OCI-LY7 (cell line): ENCODE data around the gene ARHGAP24. TPM values are rescaled to one million over a fixed set of nuclear protein-coding genes. Genes with fewer than 3 reads are reported as not detected.

Source experiments
- BruUV-seq: library from RNA; stranded (reverse); fragments of 400-500 nt; replicated peaks from 2 replicates; lab custom pipeline; 2021; lab: Mats Ljungman, UMichigan
- CTCF ChIA-PET: fragments of 300-600 bp; sonication (Branson Sonifier 250); formaldehyde crosslinking; loops from one replicate; lab custom pipeline; 2022; ENCODE audit warnings: antibody characterized with exemption; ENCODE audit not compliant: unreplicated experiment; lab: Charles Lee
- POLR2A ChIA-PET: fragments of 300-600 bp; sonication (Branson Sonifier 250); formaldehyde crosslinking; loops from one replicate; lab custom pipeline; 2022; ENCODE audit warnings: antibody characterized with exemption; lab: Charles Lee
- DNase-seq: peaks from one replicate; pipeline ENCODE4 v3.0.0-alpha.2; 2015; ENCODE audit warnings: low spot score
- H2AFZ ChIP-seq: fragments of 200-600 bp; sonication (generic), shearing (Covaris generic); 2 replicates; pipeline ENCODE4 v1.6.1; 2014; ENCODE audit warnings: mild to moderate bottlenecking, antibody characterized with exemption, low read length, moderate library complexity
- H3K27ac ChIP-seq: fragments of 200-600 bp; sonication (generic); 2 replicates; pipeline ENCODE4 v1.5.1; 2014; ENCODE audit warnings: mixed run types, low read depth, mild to moderate bottlenecking, moderate library complexity, low read length, inconsistent platforms; ENCODE audit not compliant: poor library complexity, severe bottlenecking
- H3K36me3 ChIP-seq: fragments of 200-600 bp; sonication (generic); 2 replicates; pipeline ENCODE4 v1.6.1; 2014; ENCODE audit warnings: mild to moderate bottlenecking, antibody characterized with exemption, low read length, moderate library complexity, mixed read lengths; ENCODE audit not compliant: insufficient read depth
- H3K4me1 ChIP-seq: fragments of 200-600 bp; sonication (generic); 2 replicates; pipeline ENCODE4 v1.5.1; 2014; ENCODE audit warnings: mild to moderate bottlenecking, low read length; ENCODE audit not compliant: insufficient read depth, poor library complexity, severe bottlenecking
- H3K4me2 ChIP-seq: fragments of 200-600 bp; sonication (generic); 2 replicates; pipeline ENCODE4 v1.6.1; 2014; ENCODE audit warnings: mild to moderate bottlenecking, low read length
- H3K4me3 ChIP-seq: fragments of 200-600 bp; sonication (generic); 2 replicates; pipeline ENCODE4 v1.5.1; 2014; ENCODE audit warnings: mild to moderate bottlenecking, low read depth, low read length; ENCODE audit not compliant: poor library complexity, severe bottlenecking
- H3K79me2 ChIP-seq: fragments of 200-600 bp; sonication (generic); 2 replicates; pipeline ENCODE4 v1.6.1; 2016; ENCODE audit warnings: low read depth, mild to moderate bottlenecking, low read length, moderate library complexity, mixed read lengths; ENCODE audit not compliant: insufficient read depth
- H3K9me2 ChIP-seq: fragments of 200-600 bp; sonication (generic); 2 replicates; pipeline ENCODE4 v1.6.1; 2016; ENCODE audit warnings: mild to moderate bottlenecking, low read length, mixed read lengths; ENCODE audit not compliant: insufficient read depth
- H3K9me3 ChIP-seq: fragments of 200-600 bp; sonication (generic); 2 replicates; pipeline ENCODE4 v1.6.1; 2014; ENCODE audit warnings: mild to moderate bottlenecking, mixed run types, low read length, mixed read lengths
- H4K20me1 ChIP-seq: fragments of 200-600 bp; sonication (generic); 2 replicates; pipeline ENCODE4 v1.6.1; 2014; ENCODE audit warnings: mild to moderate bottlenecking, antibody characterized with exemption, low read length, moderate library complexity, mixed read lengths; ENCODE audit not compliant: insufficient read depth
- CTCF ChIP-seq: fragments of 200-600 bp; sonication (generic); conservative IDR thresholded peaks from 2 replicates; pipeline ENCODE4 v1.5.1; 2014; ENCODE audit warnings: mild to moderate bottlenecking, antibody characterized with exemption, low read length, moderate library complexity, mixed read lengths
- EZH2phosphoT487 ChIP-seq: fragments of 200-600 bp; sonication (generic); IDR thresholded peaks from 2 replicates; pipeline ENCODE4 v1.6.1; 2018; ENCODE audit warnings: low read depth, borderline replicate concordance, mild to moderate bottlenecking, mixed run types, antibody characterized with exemption, low read length, moderate library complexity, mixed read lengths
- intact Hi-C: fragments of 100-400 bp; cut with micrococcal nuclease; formaldehyde crosslinking; loops from one replicate; pipeline ENCODE4 v1.10.0; 2022; ENCODE audit not compliant: unreplicated experiment
- total RNA-seq, 2 experiments: library from RNA; depleted of rRNA in 1 of 2; stranded (reverse); fragments of >200 nt in 1 of 2; shearing (Covaris generic) in 1 of 2; gene quantifications; 2 replicates each; pipeline ENCODE4 v1.2.3, GENCODE V29; 2014 to 2022

Gene ARHGAP24
- total RNA-seq, 2 experiments from 2014 or later = 0.88 to 4.4 TPM

GRCh38 chr4:85744950-85745349 is 270.0 kb downstream of the ARHGAP24 start:
- H3K79me2 ChIP-seq = no peaks in the 10 kb centered on the region
- no peak overlapping the region; the same call in 1 of the 2 replicates for H2AFZ ChIP-seq
- no peak overlapping the region for H3K4me3 ChIP-seq
- intact Hi-C loops = loop anchor here (5.0 kb wide), 5 partner anchors 138 to 518 kb away; no protein-coding TSS in a partner anchor
- POLR2A ChIA-PET = interaction anchor here (0.7 to 1.8 kb wide), 8 partner anchors 9 to 254 kb away, joined by 3 to 6 read pairs (median 4); no protein-coding TSS in a partner anchor
- H4K20me1 ChIP-seq = no peaks in the 10 kb centered on the region
- TF ChIP-seq CTCF = no peak
- TF ChIP-seq EZH2phosphoT487 = no peak
- H3K9me2 ChIP-seq = no peaks in the 10 kb centered on the region
- no peaks in the 10 kb centered on the region for H3K36me3 ChIP-seq
- H3K4me2 ChIP-seq = no peak overlapping the region
- no peak for DNase-seq
- peaks cover 28% of the 10 kb centered on the region for H3K4me1 ChIP-seq
- BruUV-seq = no TSS peak
- H3K9me3 ChIP-seq = no peaks in the 10 kb centered on the region
- CTCF ChIA-PET = interaction anchor here (0.5 kb wide), 1 partner anchor 309 kb away, joined by 3 read pairs; no protein-coding TSS in a partner anchor
- no peak overlapping the region for H3K27ac ChIP-seq

DNA sequence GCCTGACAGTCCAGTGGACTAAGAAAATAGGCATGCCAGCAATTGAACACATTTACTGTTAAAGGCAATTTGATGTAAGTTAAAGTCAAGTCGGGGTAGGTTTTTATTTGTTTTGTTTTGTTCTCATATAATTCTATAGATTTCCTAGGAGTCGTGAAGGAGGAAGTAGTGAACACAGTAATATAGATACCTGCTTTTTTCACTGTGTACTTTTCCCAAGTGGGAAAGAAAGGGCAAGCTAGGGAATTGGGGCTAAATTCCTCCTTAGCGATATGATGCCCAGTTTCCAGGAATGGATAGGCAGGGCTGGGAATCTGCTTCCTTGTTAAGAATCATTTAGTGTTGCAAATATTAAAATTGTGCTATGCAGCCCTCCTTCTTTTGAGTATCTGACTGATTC is 271.0 kb downstream of the ARHGAP24 start:
- no peak overlapping the region for H3K4me2 ChIP-seq
- intact Hi-C loops = loop anchor here (5.0 kb wide), 5 partner anchors 139 to 519 kb away; no protein-coding TSS in a partner anchor
- DNase-seq = no peak
- H3K36me3 ChIP-seq = no peaks in the 10 kb centered on the region
- peaks cover 32% of the 10 kb centered on the region for H3K4me1 ChIP-seq
- H3K27ac ChIP-seq = no peak overlapping the region
- H3K9me2 ChIP-seq = no peaks in the 10 kb centered on the region
- H2AFZ ChIP-seq = peak overlapping the region; percentile 13; the same call in 1 of the 2 replicates
- H3K79me2 ChIP-seq = no peaks in the 10 kb centered on the region
- no TSS peak for BruUV-seq
- H4K20me1 ChIP-seq = no peaks in the 10 kb centered on the region
- ChIA-PET CTCF (no interaction called here), POLR2A (interaction anchor here (0.6 to 1.8 kb wide), 3 partner anchors 33 to 269 kb away, joined by 3 to 5 read pairs (median 4); no protein-coding TSS in a partner anchor)
- no peaks in the 10 kb centered on the region for H3K9me3 ChIP-seq
- H3K4me3 ChIP-seq = no peak overlapping the region
- TF ChIP-seq EZH2phosphoT487 = no peak

DNA sequence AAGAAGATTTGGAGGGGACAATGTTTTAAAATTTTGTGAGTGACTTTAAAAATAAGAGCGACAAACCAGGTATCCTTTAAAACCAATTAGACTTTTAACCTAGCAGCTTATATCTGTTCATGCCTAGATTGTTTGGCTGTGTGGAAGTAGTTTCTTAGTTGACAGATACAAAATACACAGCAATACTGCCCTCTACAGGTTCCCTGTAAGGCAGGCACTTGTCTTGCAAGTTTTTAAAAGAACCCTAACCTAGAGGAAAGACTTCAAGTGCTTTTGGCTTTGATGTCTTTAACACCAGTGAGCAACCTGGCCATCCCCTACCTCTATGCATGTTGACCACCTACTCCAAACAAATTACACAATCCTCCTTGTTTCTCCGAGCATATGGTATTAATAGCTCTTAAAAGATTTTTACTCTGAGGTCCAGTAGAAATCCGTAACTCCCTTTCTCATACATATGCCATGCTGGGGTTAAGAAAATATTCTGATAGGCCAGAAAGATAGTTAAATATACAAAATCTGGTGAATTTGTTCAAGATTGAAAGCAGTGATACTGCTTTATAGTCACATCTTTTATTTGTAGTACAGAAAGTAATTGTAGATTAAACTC is 273.0 kb downstream of the ARHGAP24 start:
- POLR2A ChIA-PET = interaction anchor here (0.6 to 1.7 kb wide), 16 partner anchors 14 to 601 kb away, joined by 3 to 11 read pairs (median 4); no protein-coding TSS in a partner anchor
- Histone ChIP-seq H3K4me3 (no peak overlapping the region), H3K4me1 (peaks cover 32% of the 10 kb centered on the region), H3K9me2 (no peaks in the 10 kb centered on the region), H3K4me2 (no peak overlapping the region), H2AFZ (peak overlapping the region; percentile 13; the same call in 1 of the 2 replicates), H3K27ac (no peak overlapping the region), H3K79me2 (no peaks in the 10 kb centered on the region), H3K9me3 (no peaks in the 10 kb centered on the region), H4K20me1 (no peaks in the 10 kb centered on the region), H3K36me3 (no peaks in the 10 kb centered on the region)
- no TSS peak for BruUV-seq
- peak; percentile 92 for DNase-seq
- intact Hi-C loops = loop anchor here (1.0 to 5.0 kb wide), 10 partner anchors 46 to 601 kb away; partner anchors contain the start of gene ARHGAP24
- TF ChIP-seq EZH2phosphoT487 (no peak), CTCF (peak; percentile 98)
- CTCF ChIA-PET = interaction anchor here (1.1 to 1.7 kb wide), 5 partner anchors 18 to 520 kb away, joined by 3 to 5 read pairs (median 3); no protein-coding TSS in a partner anchor
